Measurements from ENCODE around the gene DHRS2. TPM values are rescaled to one million over a fixed set of nuclear protein-coding genes. Genes with fewer than 3 reads are reported as not detected.

Gene DHRS2
- total RNA-seq, 1 donor from 2014 or later = not detected

- no peak for TF ChIP-seq CTCF (IDR thresholded peaks at IDR 0.05)
- no peak overlapping the region for H3K27ac Mint-ChIP-seq (ENCODE audit: unreplicated experiment)
- no peak overlapping the region for H3K4me3 Mint-ChIP-seq (ENCODE audit: unreplicated experiment)
- H3K27me3 Mint-ChIP-seq (ENCODE audit: low read depth) = peaks cover 41% of the 10 kb centered on the region
- no peaks in the 10 kb centered on the region for H3K36me3 Mint-ChIP-seq (ENCODE audit: low read depth)
- no peaks in the 10 kb centered on the region for H3K9me3 Mint-ChIP-seq (ENCODE audit: low read depth)
- no peak for DNase-seq (ENCODE audit: low spot score)
- peaks cover 2% of the 10 kb centered on the region for H3K4me1 Mint-ChIP-seq (ENCODE audit: low read depth)
Observed at GRCh38 chr14:23646648-23647549, 10.7 kb downstream of the DHRS2 start.

DNA sequence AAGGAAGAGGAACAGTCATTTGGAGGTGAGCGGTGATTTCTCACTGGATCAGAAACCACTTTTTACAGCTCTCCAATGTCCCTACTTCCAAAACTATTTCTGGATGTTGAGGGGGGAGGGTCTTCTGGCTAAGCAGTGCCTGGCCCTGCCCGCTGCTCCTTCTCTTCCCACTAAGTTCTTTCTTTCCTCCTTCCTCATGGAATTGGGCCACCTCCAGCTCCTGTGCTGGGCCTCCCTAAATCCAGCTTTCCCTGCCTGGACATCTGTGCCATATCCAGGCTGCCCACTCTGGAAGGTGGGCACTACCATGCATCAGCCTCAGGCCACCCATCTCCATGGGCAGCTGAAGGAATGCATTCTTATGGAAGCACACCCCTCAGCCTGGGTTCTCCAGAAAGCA is 11.5 kb downstream of the DHRS2 start:
- no peaks in the 10 kb centered on the region for H3K9me3 Mint-ChIP-seq (ENCODE audit: low read depth)
- no peaks in the 10 kb centered on the region for H3K36me3 Mint-ChIP-seq (ENCODE audit: low read depth)
- H3K27me3 Mint-ChIP-seq (ENCODE audit: low read depth) = peaks cover 41% of the 10 kb centered on the region
- TF ChIP-seq CTCF (IDR thresholded peaks at IDR 0.05) = no peak
- no peak overlapping the region for H3K27ac Mint-ChIP-seq (ENCODE audit: unreplicated experiment)
- peaks cover 2% of the 10 kb centered on the region for H3K4me1 Mint-ChIP-seq (ENCODE audit: low read depth)
- DNase-seq (ENCODE audit: low spot score) = no peak
- no peak overlapping the region for H3K4me3 Mint-ChIP-seq (ENCODE audit: unreplicated experiment)

GRCh38 chr14:23648764-23649460 is 12.7 kb downstream of the DHRS2 start:
- Mint-ChIP-seq H3K27ac (ENCODE audit: unreplicated experiment) (no peak overlapping the region), H3K9me3 (ENCODE audit: low read depth) (no peaks in the 10 kb centered on the region), H3K36me3 (ENCODE audit: low read depth) (no peaks in the 10 kb centered on the region), H3K4me3 (ENCODE audit: unreplicated experiment) (no peak overlapping the region), H3K4me1 (ENCODE audit: low read depth) (peaks cover 2% of the 10 kb centered on the region), H3K27me3 (ENCODE audit: low read depth) (peaks cover 47% of the 10 kb centered on the region)
- no peak for DNase-seq (ENCODE audit: low spot score)
- TF ChIP-seq CTCF (IDR thresholded peaks at IDR 0.05) = no peak

DNA sequence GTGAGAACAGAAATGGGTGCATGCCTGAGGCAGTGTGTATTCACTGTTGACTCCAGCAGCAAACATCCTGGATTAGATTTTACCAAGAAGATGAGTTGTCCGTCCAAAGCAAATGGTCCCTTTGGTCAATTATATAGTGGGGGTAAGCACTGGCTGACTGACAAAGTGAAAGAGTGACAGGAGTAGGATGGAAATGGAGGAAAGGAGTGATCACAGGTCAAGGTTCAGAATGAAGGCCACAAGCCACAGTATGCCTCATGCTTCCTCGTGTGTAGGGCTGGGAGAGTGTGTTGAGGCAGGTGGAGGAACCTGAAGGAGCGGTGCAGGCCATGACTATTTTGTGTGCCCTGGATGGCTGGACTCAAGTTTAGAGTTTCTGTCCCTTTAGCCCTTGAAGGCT is 14.3 kb downstream of the DHRS2 start:
- no peak for DNase-seq (ENCODE audit: low spot score)
- Mint-ChIP-seq H3K27ac (ENCODE audit: unreplicated experiment) (no peak overlapping the region), H3K9me3 (ENCODE audit: low read depth) (no peaks in the 10 kb centered on the region), H3K27me3 (ENCODE audit: low read depth) (peaks cover 50% of the 10 kb centered on the region), H3K4me1 (ENCODE audit: low read depth) (peaks cover 2% of the 10 kb centered on the region), H3K4me3 (ENCODE audit: unreplicated experiment) (no peak overlapping the region), H3K36me3 (ENCODE audit: low read depth) (no peaks in the 10 kb centered on the region)
- no peak for TF ChIP-seq CTCF (IDR thresholded peaks at IDR 0.05)

DNA sequence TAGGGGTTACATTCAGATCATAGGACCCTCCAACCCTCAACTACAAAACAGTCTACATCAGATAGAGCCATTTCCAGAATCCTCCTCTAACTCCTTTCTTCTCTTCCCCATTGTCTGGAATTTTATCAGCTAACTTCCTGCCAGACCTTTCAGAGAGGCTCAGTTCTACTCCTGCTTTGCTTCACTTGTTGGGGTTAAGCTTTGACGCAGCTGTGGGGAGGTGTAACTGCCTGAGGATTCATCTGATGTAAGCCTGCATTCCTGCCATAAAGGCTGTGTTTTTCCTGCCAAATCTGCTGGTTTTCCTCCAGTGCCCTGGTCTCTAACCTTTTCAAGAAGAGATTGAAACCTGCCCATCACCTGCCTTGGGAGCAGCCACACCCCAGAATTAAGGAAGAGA is 16.9 kb downstream of the DHRS2 start:
- Mint-ChIP-seq H3K4me1 (ENCODE audit: low read depth) (no peaks in the 10 kb centered on the region), H3K27me3 (ENCODE audit: low read depth) (peaks cover 43% of the 10 kb centered on the region), H3K36me3 (ENCODE audit: low read depth) (no peaks in the 10 kb centered on the region), H3K9me3 (ENCODE audit: low read depth) (no peaks in the 10 kb centered on the region), H3K27ac (ENCODE audit: unreplicated experiment) (no peak overlapping the region), H3K4me3 (ENCODE audit: unreplicated experiment) (no peak overlapping the region)
- DNase-seq (ENCODE audit: low spot score) = no peak
- TF ChIP-seq CTCF (IDR thresholded peaks at IDR 0.05) = no peak
